ENCODE results near the gene TRIM32.
A peak's percentile ranks its signal among the peaks of the same experiment; 100 is the strongest.

TRIM32 gene, protein sequence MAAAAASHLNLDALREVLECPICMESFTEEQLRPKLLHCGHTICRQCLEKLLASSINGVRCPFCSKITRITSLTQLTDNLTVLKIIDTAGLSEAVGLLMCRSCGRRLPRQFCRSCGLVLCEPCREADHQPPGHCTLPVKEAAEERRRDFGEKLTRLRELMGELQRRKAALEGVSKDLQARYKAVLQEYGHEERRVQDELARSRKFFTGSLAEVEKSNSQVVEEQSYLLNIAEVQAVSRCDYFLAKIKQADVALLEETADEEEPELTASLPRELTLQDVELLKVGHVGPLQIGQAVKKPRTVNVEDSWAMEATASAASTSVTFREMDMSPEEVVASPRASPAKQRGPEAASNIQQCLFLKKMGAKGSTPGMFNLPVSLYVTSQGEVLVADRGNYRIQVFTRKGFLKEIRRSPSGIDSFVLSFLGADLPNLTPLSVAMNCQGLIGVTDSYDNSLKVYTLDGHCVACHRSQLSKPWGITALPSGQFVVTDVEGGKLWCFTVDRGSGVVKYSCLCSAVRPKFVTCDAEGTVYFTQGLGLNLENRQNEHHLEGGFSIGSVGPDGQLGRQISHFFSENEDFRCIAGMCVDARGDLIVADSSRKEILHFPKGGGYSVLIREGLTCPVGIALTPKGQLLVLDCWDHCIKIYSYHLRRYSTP
- total RNA-seq: 8.0 to 10.6 (median 8.8) reads per million in 3 donors

DNA sequence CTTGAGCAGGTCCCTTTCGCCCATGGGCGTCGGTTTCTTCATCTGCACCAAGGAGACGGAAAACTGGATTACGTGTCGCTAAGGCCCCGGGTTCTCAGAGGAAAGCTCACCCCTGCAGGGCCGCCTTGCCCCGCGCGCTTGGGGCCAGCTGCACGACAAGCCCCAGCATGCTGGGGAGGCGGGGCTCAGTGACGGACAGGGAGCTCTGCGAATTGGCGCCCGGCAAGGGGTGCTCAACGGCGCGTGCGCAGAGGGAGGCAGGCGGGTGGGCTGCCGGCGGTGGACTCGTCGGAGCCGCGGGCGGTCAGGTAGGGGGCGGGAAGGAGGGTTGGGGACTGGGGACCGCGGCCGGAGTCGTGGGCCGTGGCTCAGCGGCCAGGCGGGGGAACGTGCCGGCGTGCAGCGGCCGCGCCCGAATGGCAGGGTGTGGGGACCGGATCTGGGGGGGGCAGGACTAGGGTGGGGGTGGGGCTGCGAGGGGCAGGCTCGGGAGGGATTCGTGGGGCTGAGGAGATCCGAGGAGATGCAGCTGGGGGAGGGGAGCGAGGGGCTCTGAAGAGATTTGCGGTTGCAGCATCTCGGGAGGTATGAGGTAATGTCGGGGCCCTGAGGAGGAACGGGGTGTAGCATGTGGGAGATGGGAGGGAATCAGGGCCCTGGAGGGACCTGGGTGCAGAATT lies at the start of gene TRIM32:
TRIM32 (plus strand) TSS at position 232 of the 680 bp plus-strand sequence. CDS start 10,438 bp downstream, outside the sequence.
- DNase-seq: peak; percentile 76 to 85 (median 84)
- peak within 1 kb of the TSS; percentile 81 for H3K4me3 ChIP-seq (ENCODE audit: insufficient read depth, low read depth, low read length, poor library complexity, severe bottlenecking)
- peaks cover 15% of the 10 kb centered on the region for H3K4me1 ChIP-seq (ENCODE audit: control insufficient read depth, insufficient read depth, low read length, poor library complexity, severe bottlenecking)
- no peaks in the 10 kb centered on the region for H3K9me3 ChIP-seq (ENCODE audit: control insufficient read depth, low read length)
- H3K27me3 ChIP-seq (replicated peaks; ENCODE audit: control insufficient read depth, insufficient read depth, low read length, poor library complexity, severe bottlenecking): no peaks in the 10 kb centered on the region
- H3K27ac ChIP-seq (ENCODE audit: insufficient read depth, low read length, poor library complexity, severe bottlenecking): peak within 1 kb of the TSS; percentile 59
- no peaks in the 10 kb centered on the region for H3K36me3 ChIP-seq (ENCODE audit: control insufficient read depth, insufficient read depth, low read length)

DNA sequence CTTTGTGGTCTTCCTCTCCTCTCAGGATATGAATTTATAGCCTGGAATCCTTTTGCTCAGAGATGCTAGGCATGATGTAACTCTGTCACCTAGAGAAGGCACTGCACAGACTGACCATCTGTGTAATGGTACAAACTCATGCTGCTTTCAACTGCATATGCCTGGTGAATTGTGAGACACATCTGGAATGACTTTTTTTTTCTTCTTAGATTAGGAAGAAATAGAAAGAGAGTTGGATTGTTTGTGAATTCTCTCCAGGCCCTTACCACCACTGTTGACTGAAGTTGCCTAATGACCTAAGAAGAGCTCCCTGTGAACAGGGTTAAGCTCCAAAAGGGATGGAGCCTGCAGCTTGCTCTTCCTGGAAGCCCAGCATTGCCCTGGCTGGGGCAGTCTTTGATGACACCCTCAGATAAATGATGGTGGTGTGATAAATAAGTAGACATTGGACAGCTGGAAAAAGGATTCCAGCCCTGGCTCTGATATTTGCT lies 47.8 kb upstream of the TRIM32 start:
- DNase-seq: no peak
- Histone ChIP-seq H3K27me3 (replicated peaks; ENCODE audit: control insufficient read depth, insufficient read depth, low read length, poor library complexity, severe bottlenecking) (no peaks in the 10 kb centered on the region), H3K9me3 (ENCODE audit: control insufficient read depth, low read length) (no peaks in the 10 kb centered on the region), H3K27ac (ENCODE audit: insufficient read depth, low read length, poor library complexity, severe bottlenecking) (no peak overlapping the region), H3K36me3 (ENCODE audit: control insufficient read depth, insufficient read depth, low read length) (no peaks in the 10 kb centered on the region), H3K4me1 (ENCODE audit: control insufficient read depth, insufficient read depth, low read length, poor library complexity, severe bottlenecking) (no peaks in the 10 kb centered on the region), H3K4me3 (ENCODE audit: insufficient read depth, low read depth, low read length, poor library complexity, severe bottlenecking) (no peak overlapping the region)

DNA sequence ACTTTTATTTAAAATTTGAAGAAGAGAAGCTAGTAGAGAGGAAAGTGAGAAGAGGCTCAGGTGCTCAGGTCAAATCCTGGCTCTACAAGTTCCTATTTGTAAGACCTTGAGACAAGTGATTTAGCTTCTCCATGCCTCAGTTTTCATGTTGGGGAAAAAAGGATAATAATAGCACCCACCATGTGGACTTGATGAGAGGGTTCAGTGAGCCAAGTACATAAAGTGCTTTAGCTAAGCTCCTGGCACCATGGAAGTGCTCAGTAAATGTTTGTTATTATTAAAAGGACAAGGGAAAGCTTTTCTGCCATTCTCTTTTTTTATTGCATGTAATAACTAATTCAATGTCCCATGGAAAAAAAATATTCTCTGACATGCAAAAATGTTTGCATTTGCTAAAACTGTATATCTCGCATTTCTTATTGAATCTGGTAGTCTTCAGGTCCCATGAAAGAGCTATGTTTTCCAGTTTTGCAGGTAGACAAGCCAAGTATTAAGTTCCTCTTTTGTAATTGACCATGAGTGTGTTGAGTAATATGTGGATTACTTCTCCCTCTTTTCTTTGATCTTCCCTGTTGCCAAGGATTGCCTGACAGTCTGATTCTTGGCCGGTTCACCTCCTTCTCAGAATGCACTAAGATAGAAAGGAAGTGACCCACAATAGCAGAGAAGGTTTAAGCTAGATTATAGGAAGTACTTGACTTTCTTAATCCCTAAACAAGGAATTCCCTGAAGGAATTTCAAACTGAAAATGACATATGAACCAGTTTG lies 45.6 kb upstream of the TRIM32 start:
- DNase-seq: no peak
- H3K4me3 ChIP-seq (ENCODE audit: insufficient read depth, low read depth, low read length, poor library complexity, severe bottlenecking): no peak overlapping the region
- no peaks in the 10 kb centered on the region for H3K27me3 ChIP-seq (replicated peaks; ENCODE audit: control insufficient read depth, insufficient read depth, low read length, poor library complexity, severe bottlenecking)
- H3K9me3 ChIP-seq (ENCODE audit: control insufficient read depth, low read length): no peaks in the 10 kb centered on the region
- no peaks in the 10 kb centered on the region for H3K36me3 ChIP-seq (ENCODE audit: control insufficient read depth, insufficient read depth, low read length)
- H3K27ac ChIP-seq (ENCODE audit: insufficient read depth, low read length, poor library complexity, severe bottlenecking): no peak overlapping the region
- H3K4me1 ChIP-seq (ENCODE audit: control insufficient read depth, insufficient read depth, low read length, poor library complexity, severe bottlenecking): no peaks in the 10 kb centered on the region

DNA sequence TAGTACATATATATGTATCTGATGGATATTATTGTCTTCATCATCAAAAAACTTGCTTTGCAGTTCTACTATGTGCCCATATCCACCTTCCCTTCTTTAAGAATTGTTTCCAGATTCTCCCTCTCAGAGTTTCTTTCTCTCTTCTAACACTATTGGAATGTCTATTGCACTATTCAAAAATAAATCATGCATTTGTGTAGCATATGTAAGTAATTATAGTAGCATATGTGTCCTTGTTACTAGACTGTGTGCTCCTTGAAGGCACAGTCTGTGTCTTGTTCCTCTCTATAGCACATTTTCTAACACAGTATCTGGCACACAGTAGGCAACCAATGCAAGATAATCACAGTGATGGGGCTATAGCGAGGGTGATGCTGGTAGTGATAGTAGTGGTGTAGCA lies 43.4 kb upstream of the TRIM32 start:
- DNase-seq: no peak
- Histone ChIP-seq H3K36me3 (ENCODE audit: control insufficient read depth, insufficient read depth, low read length) (no peaks in the 10 kb centered on the region), H3K27me3 (replicated peaks; ENCODE audit: control insufficient read depth, insufficient read depth, low read length, poor library complexity, severe bottlenecking) (no peaks in the 10 kb centered on the region), H3K4me3 (ENCODE audit: insufficient read depth, low read depth, low read length, poor library complexity, severe bottlenecking) (no peak overlapping the region), H3K27ac (ENCODE audit: insufficient read depth, low read length, poor library complexity, severe bottlenecking) (no peak overlapping the region), H3K4me1 (ENCODE audit: control insufficient read depth, insufficient read depth, low read length, poor library complexity, severe bottlenecking) (no peaks in the 10 kb centered on the region), H3K9me3 (ENCODE audit: control insufficient read depth, low read length) (no peaks in the 10 kb centered on the region)

DNA sequence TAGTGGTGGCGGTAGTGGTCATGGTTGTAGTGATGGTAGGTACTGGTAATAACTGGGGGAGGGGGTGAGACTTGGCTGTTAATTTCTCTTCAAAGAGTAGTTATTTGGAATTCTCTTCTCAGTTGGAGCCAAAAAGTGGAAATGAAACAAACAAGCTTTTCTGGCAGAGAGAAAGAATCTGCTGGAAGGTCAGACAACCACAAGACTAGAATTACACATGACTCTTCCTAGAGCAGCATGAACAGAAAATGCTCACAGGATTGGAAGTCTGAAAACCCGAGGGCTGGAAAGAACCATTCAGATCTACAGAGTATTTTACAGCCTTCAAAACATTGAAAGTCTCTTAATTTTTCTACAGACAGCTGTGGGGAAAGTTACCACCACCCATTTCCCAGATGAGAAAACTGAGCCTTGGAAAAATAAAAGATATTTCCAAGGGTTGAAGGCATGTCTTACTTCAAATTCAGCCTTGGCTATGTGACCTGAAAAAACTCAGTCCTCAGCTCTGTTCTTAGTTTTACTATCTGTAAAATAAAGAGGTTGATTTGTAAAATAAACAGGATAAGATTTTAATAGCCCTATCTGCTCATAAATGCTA lies 42.9 kb upstream of the TRIM32 start:
- Histone ChIP-seq H3K4me1 (ENCODE audit: control insufficient read depth, insufficient read depth, low read length, poor library complexity, severe bottlenecking) (no peaks in the 10 kb centered on the region), H3K4me3 (ENCODE audit: insufficient read depth, low read depth, low read length, poor library complexity, severe bottlenecking) (no peak overlapping the region), H3K27ac (ENCODE audit: insufficient read depth, low read length, poor library complexity, severe bottlenecking) (no peak overlapping the region), H3K36me3 (ENCODE audit: control insufficient read depth, insufficient read depth, low read length) (no peaks in the 10 kb centered on the region), H3K9me3 (ENCODE audit: control insufficient read depth, low read length) (no peaks in the 10 kb centered on the region), H3K27me3 (replicated peaks; ENCODE audit: control insufficient read depth, insufficient read depth, low read length, poor library complexity, severe bottlenecking) (no peaks in the 10 kb centered on the region)
- DNase-seq: no peak

DNA sequence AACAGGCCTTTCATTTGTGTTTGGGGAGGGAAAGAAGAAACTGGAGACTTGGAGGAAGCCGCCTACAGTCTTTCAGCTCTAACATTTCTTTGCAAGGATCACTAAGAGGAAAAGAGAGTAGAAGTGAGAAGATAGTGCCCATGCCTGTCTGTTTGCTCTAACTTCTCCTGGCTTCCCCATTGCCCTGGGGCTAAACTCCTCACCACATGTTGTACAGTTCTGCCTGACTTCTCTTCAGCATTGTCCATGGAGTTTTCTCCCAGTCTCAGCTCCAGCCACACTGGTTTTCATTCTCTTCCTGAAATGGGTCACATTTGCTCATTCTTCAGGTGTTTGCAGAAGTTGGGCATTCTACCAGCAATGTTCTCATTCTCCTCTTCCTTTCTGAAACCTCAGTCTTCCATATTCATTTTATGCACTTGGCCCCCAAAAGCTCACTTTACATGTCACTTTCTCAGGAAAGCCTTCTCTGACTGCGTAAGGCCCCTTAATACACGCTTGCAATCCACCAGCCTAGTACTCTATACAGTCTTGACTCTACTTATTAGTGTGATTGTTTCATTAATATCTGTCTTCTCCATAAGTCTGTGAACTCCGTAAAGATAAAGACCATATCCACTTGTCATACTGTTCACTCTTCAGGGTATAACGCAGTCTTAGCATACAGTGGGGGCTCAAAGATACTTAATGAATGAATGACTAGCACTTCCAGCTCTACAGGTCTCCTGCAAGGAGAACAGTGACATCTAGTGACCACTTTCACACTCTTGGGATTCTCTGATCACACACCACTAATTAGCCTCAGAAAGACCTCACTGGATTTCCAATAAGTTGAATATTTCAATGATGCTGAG lies 40.2 kb upstream of the TRIM32 start:
- Histone ChIP-seq H3K27ac (ENCODE audit: insufficient read depth, low read length, poor library complexity, severe bottlenecking) (no peak overlapping the region), H3K9me3 (ENCODE audit: control insufficient read depth, low read length) (no peaks in the 10 kb centered on the region), H3K36me3 (ENCODE audit: control insufficient read depth, insufficient read depth, low read length) (no peaks in the 10 kb centered on the region), H3K4me1 (ENCODE audit: control insufficient read depth, insufficient read depth, low read length, poor library complexity, severe bottlenecking) (no peaks in the 10 kb centered on the region), H3K4me3 (ENCODE audit: insufficient read depth, low read depth, low read length, poor library complexity, severe bottlenecking) (no peak overlapping the region), H3K27me3 (replicated peaks; ENCODE audit: control insufficient read depth, insufficient read depth, low read length, poor library complexity, severe bottlenecking) (no peaks in the 10 kb centered on the region)
- DNase-seq: no peak

DNA sequence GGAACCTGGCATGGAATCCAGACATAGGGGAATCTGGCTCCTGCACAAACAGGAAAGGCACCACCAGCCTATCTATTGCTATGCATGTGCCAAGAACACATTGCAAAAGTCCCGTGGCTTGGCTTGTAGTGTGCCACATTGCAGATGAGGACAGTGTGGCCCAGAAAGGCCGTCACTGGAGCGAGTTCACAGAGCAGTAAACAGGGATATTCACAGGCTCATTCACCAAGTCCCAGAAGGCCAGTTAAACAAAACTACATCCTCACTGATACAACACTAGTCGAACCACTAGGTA lies 39.6 kb upstream of the TRIM32 start:
- H3K27me3 ChIP-seq (replicated peaks; ENCODE audit: control insufficient read depth, insufficient read depth, low read length, poor library complexity, severe bottlenecking): no peaks in the 10 kb centered on the region
- no peak overlapping the region for H3K27ac ChIP-seq (ENCODE audit: insufficient read depth, low read length, poor library complexity, severe bottlenecking)
- no peaks in the 10 kb centered on the region for H3K4me1 ChIP-seq (ENCODE audit: control insufficient read depth, insufficient read depth, low read length, poor library complexity, severe bottlenecking)
- H3K36me3 ChIP-seq (ENCODE audit: control insufficient read depth, insufficient read depth, low read length): no peaks in the 10 kb centered on the region
- DNase-seq: no peak
- no peak overlapping the region for H3K4me3 ChIP-seq (ENCODE audit: insufficient read depth, low read depth, low read length, poor library complexity, severe bottlenecking)
- H3K9me3 ChIP-seq (ENCODE audit: control insufficient read depth, low read length): no peaks in the 10 kb centered on the region

DNA sequence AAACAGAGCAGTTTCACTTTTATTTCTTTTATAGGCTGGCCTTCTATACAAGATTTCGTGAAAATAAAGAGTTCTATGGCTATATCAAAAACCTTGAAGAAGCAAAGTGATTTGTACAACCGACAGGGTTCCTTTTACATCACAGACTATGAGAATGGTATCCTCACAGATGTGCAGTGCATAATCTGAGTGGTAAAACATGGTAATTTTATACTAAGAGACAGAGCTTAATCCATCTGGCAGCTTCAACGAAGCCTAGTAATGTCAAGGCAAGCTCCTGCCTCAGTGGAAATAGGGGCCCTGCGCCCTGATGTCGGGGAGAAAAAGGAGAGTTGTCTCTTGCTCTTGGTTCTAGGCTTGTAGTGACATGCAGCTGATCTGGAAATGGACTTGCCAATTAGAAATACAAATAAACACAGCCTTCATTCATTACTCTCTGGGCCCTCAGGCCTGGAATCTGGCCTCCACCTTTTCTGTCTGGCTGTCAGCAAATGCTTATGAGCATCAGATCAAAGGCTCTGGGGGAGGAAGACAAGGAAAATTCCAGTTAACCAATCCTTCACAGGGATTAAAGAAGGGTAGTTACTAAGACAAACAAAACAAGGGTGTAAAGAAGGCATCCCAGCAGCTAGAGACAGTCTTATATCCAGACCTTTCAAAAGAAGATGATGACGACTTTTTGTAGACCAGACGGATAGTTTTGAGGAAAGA lies 33.6 kb upstream of the TRIM32 start:
- H3K27me3 ChIP-seq (replicated peaks; ENCODE audit: control insufficient read depth, insufficient read depth, low read length, poor library complexity, severe bottlenecking): no peaks in the 10 kb centered on the region
- H3K27ac ChIP-seq (ENCODE audit: insufficient read depth, low read length, poor library complexity, severe bottlenecking): no peak overlapping the region
- no peaks in the 10 kb centered on the region for H3K36me3 ChIP-seq (ENCODE audit: control insufficient read depth, insufficient read depth, low read length)
- H3K4me1 ChIP-seq (ENCODE audit: control insufficient read depth, insufficient read depth, low read length, poor library complexity, severe bottlenecking): no peaks in the 10 kb centered on the region
- DNase-seq: no peak
- H3K4me3 ChIP-seq (ENCODE audit: insufficient read depth, low read depth, low read length, poor library complexity, severe bottlenecking): no peak overlapping the region
- H3K9me3 ChIP-seq (ENCODE audit: control insufficient read depth, low read length): no peaks in the 10 kb centered on the region

Data from effector memory CD4-positive, alpha-beta T cell (primary cell).